Liver (tissue), 9 donors: ENCODE data around the gene ATF5. TPM values are rescaled to one million over a fixed set of nuclear protein-coding genes. Genes with fewer than 3 reads are reported as not detected.

Experiments used
- DNase-seq: peaks from one replicate; pipeline ENCODE4 v3.0.0-alpha.2; 2017; ENCODE audit warnings: low spot score
- H3K27ac ChIP-seq, 2 donors: one replicate each; pipeline ENCODE4 v1.7.0; 2013; ENCODE audit warnings: inconsistent platforms in 2 of 2, low read length in 2 of 2, control low read depth in 1 of 2, low read depth in 1 of 2, mild to moderate bottlenecking in 1 of 2
- H3K27me3 ChIP-seq, 4 donors: one replicate each; pipeline versions ENCODE4 v1.6.1 to v1.7.0; 2013; ENCODE audit warnings: low read length in 3 of 4, inconsistent platforms in 1 of 4, mild to moderate bottlenecking in 1 of 4, moderate library complexity in 1 of 4; ENCODE audit not compliant: control insufficient read depth in 4 of 4, insufficient read depth in 4 of 4
- H3K36me3 ChIP-seq, 4 donors: one replicate each; pipeline versions ENCODE4 v1.6.1 to v1.7.0; 2013; ENCODE audit warnings: low read length in 3 of 4, mild to moderate bottlenecking in 3 of 4, low read depth in 1 of 4, moderate library complexity in 1 of 4; ENCODE audit not compliant: control insufficient read depth in 4 of 4, insufficient read depth in 3 of 4
- H3K4me1 ChIP-seq, 4 donors: one replicate each; pipeline versions ENCODE4 v1.6.1 to v1.7.0; 2013; ENCODE audit warnings: low read length in 3 of 4, mild to moderate bottlenecking in 3 of 4, moderate library complexity in 1 of 4; ENCODE audit not compliant: control insufficient read depth in 4 of 4, insufficient read depth in 4 of 4
- H3K4me3 ChIP-seq, 3 donors: one replicate each; pipeline versions ENCODE4 v1.6.1 to v1.7.0; 2013; ENCODE audit warnings: low read length in 3 of 3, control low read depth in 1 of 3, low read depth in 1 of 3, mild to moderate bottlenecking in 1 of 3
- H3K9ac ChIP-seq, 2 donors: one replicate each; pipeline ENCODE4 v1.7.0; 2013; ENCODE audit warnings: low read length in 2 of 2, mild to moderate bottlenecking in 2 of 2, moderate library complexity in 2 of 2, control low read depth in 1 of 2, low read depth in 1 of 2
- H3K9me3 ChIP-seq, 4 donors: one replicate each; pipeline versions ENCODE4 v1.6.1 to v1.7.0; 2013; ENCODE audit warnings: low read length in 3 of 4; ENCODE audit not compliant: control insufficient read depth in 4 of 4
- EGR1 ChIP-seq, 2 donors: IDR thresholded peaks; 2 replicates each; pipeline ENCODE4 v1.6.1; 2016 to 2018; ENCODE audit warnings: antibody characterized with exemption in 2 of 2, low read depth in 2 of 2
- FOXA1 ChIP-seq: IDR thresholded peaks from 2 replicates; pipeline ENCODE4 v1.6.1; 2016; ENCODE audit warnings: antibody characterized with exemption
- FOXA2 ChIP-seq: IDR thresholded peaks from 2 replicates; pipeline ENCODE4 v1.6.1; 2016; ENCODE audit warnings: antibody characterized with exemption
- GABPA ChIP-seq, 2 donors: IDR thresholded peaks in 1 of 2; conservative IDR thresholded peaks in 1 of 2; 2 replicates each; pipeline ENCODE4 v1.6.1; 2016; ENCODE audit warnings: antibody characterized with exemption in 2 of 2, mild to moderate bottlenecking in 1 of 2, moderate library complexity in 1 of 2
- HNF4A ChIP-seq, 2 donors: conservative IDR thresholded peaks; 2 replicates each; pipeline ENCODE4 v1.6.1; 2016; ENCODE audit warnings: antibody characterized with exemption in 2 of 2, mild to moderate bottlenecking in 2 of 2
- HNF4G ChIP-seq: IDR thresholded peaks from 2 replicates; pipeline ENCODE4 v1.6.1; 2016; ENCODE audit warnings: antibody characterized with exemption
- JUND ChIP-seq, 2 donors: IDR thresholded peaks; 2 replicates each; pipeline ENCODE4 v1.6.1; 2016; ENCODE audit warnings: antibody characterized with exemption in 2 of 2
- NR2F2 ChIP-seq: IDR thresholded peaks from 2 replicates; pipeline ENCODE4 v1.6.1; 2016; ENCODE audit warnings: antibody characterized with exemption
- RAD21 ChIP-seq, 2 donors: IDR thresholded peaks; 2 replicates each; pipeline ENCODE4 v1.6.1; 2016; ENCODE audit warnings: antibody characterized with exemption in 2 of 2, mild to moderate bottlenecking in 2 of 2
- RXRA ChIP-seq, 2 donors: IDR thresholded peaks; 2 replicates each; pipeline ENCODE4 v1.6.1; 2017 to 2018; ENCODE audit warnings: antibody characterized with exemption in 2 of 2, mild to moderate bottlenecking in 1 of 2
- SP1 ChIP-seq: IDR thresholded peaks from 2 replicates; pipeline ENCODE4 v1.6.1; 2018; ENCODE audit warnings: antibody characterized with exemption, mild to moderate bottlenecking
- TAF1 ChIP-seq: conservative IDR thresholded peaks from 2 replicates; pipeline ENCODE4 v1.6.1; 2016; ENCODE audit warnings: antibody characterized with exemption, mild to moderate bottlenecking
- YY1 ChIP-seq: IDR thresholded peaks from 2 replicates; pipeline ENCODE4 v1.6.1; 2016; ENCODE audit warnings: antibody characterized with exemption, mild to moderate bottlenecking
- WGBS: extraction: QIAGEN DNeasy Blood & Tissue Kit; methylation state at CpG from one replicate; pipeline ENCODE4 v1.1.7; 2013; 5-methylcytosine and 5-hydroxymethylcytosine counted together
- polyA plus RNA-seq, 2 donors: library from polyadenylated mRNA; stranded (reverse) in 1 of 2; unstranded in 1 of 2; fragments of 200-250 nt in 1 of 2; fragments of >200 nt in 1 of 2; fragmentation: Nextera tagmentation in 1 of 2; extraction: Ambion mirVana in 1 of 2; gene quantifications; one replicate each; pipeline versions ENCODE4 v1.2.1 to v1.2.3, GENCODE V29; 2013 to 2015
- total RNA-seq, 2 donors: library from RNA; depleted of rRNA; stranded (reverse); fragments of >200 nt; gene quantifications; one replicate each; pipeline ENCODE4 v1.2.3, GENCODE V29; 2014
- TF ChIP-seq, protein P1 (sequence below): IDR thresholded peaks from 2 replicates; pipeline ENCODE4 v1.6.1; 2016; ENCODE audit warnings: antibody characterized with exemption
- TF ChIP-seq, protein P2 (sequence below): IDR thresholded peaks from 2 replicates; pipeline ENCODE4 v1.6.1; 2016; ENCODE audit warnings: antibody characterized with exemption, mild to moderate bottlenecking
- TF ChIP-seq, protein P3 (sequence below): fragments of 150-350 bp; IDR thresholded peaks from 2 replicates; pipeline ENCODE4 v1.5.1; 2017; ENCODE audit warnings: improper control_type of control experiment, low read depth, low read length; ENCODE audit not compliant: missing input control
- TF ChIP-seq, protein P4 (sequence below): IDR thresholded peaks from 2 replicates; pipeline ENCODE4 v1.6.1; 2016; ENCODE audit warnings: antibody characterized with exemption
- TF ChIP-seq, protein P5 (sequence below): IDR thresholded peaks from 2 replicates; pipeline ENCODE4 v1.6.1; 2016; ENCODE audit warnings: antibody characterized with exemption
- donor health status: healthy.
- donor health status: healthy.
- donor health status: healthy.
- donor health status: healthy.
- donor health status: healthy.

Gene ATF5
- total and polyA plus RNA-seq, 4 donors, result 42.3 to 2,086 (median 347) TPM

GRCh38 chr19:49929611-49930482, 842 bp downstream of the ATF5 start:
- TF ChIP-seq FOXA1 (no peak), SP1 (peak; percentile 62), HNF4A (conservative IDR thresholded peaks at IDR 0.05) (no peak), HNF4G (no peak), RAD21 (IDR thresholded peaks at IDR 0.05) (no peak), FOXA2 (no peak), TAF1 (no peak), YY1 (no peak), NR2F2 (no peak), GABPA (IDR thresholded peaks at IDR 0.05 in 1 of 2, conservative IDR thresholded peaks at IDR 0.05 in 1 of 2) (no peak), RXRA (IDR thresholded peaks at IDR 0.05) (peak in 1 of 2 donors; percentile 5), EGR1 (IDR thresholded peaks at IDR 0.05; ENCODE audit: low read depth in 2 of 2) (no peak), JUND (IDR thresholded peaks at IDR 0.05) (peak in 1 of 2 donors; percentile 8)
- TF ChIP-seq, protein P1, sequence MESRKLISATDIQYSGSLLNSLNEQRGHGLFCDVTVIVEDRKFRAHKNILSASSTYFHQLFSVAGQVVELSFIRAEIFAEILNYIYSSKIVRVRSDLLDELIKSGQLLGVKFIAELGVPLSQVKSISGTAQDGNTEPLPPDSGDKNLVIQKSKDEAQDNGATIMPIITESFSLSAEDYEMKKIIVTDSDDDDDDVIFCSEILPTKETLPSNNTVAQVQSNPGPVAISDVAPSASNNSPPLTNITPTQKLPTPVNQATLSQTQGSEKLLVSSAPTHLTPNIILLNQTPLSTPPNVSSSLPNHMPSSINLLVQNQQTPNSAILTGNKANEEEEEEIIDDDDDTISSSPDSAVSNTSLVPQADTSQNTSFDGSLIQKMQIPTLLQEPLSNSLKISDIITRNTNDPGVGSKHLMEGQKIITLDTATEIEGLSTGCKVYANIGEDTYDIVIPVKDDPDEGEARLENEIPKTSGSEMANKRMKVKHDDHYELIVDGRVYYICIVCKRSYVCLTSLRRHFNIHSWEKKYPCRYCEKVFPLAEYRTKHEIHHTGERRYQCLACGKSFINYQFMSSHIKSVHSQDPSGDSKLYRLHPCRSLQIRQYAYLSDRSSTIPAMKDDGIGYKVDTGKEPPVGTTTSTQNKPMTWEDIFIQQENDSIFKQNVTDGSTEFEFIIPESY, result peak; percentile 46
- TF ChIP-seq, protein P2, sequence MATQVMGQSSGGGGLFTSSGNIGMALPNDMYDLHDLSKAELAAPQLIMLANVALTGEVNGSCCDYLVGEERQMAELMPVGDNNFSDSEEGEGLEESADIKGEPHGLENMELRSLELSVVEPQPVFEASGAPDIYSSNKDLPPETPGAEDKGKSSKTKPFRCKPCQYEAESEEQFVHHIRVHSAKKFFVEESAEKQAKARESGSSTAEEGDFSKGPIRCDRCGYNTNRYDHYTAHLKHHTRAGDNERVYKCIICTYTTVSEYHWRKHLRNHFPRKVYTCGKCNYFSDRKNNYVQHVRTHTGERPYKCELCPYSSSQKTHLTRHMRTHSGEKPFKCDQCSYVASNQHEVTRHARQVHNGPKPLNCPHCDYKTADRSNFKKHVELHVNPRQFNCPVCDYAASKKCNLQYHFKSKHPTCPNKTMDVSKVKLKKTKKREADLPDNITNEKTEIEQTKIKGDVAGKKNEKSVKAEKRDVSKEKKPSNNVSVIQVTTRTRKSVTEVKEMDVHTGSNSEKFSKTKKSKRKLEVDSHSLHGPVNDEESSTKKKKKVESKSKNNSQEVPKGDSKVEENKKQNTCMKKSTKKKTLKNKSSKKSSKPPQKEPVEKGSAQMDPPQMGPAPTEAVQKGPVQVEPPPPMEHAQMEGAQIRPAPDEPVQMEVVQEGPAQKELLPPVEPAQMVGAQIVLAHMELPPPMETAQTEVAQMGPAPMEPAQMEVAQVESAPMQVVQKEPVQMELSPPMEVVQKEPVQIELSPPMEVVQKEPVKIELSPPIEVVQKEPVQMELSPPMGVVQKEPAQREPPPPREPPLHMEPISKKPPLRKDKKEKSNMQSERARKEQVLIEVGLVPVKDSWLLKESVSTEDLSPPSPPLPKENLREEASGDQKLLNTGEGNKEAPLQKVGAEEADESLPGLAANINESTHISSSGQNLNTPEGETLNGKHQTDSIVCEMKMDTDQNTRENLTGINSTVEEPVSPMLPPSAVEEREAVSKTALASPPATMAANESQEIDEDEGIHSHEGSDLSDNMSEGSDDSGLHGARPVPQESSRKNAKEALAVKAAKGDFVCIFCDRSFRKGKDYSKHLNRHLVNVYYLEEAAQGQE, result peak; percentile 79
- TF ChIP-seq, protein P3, sequence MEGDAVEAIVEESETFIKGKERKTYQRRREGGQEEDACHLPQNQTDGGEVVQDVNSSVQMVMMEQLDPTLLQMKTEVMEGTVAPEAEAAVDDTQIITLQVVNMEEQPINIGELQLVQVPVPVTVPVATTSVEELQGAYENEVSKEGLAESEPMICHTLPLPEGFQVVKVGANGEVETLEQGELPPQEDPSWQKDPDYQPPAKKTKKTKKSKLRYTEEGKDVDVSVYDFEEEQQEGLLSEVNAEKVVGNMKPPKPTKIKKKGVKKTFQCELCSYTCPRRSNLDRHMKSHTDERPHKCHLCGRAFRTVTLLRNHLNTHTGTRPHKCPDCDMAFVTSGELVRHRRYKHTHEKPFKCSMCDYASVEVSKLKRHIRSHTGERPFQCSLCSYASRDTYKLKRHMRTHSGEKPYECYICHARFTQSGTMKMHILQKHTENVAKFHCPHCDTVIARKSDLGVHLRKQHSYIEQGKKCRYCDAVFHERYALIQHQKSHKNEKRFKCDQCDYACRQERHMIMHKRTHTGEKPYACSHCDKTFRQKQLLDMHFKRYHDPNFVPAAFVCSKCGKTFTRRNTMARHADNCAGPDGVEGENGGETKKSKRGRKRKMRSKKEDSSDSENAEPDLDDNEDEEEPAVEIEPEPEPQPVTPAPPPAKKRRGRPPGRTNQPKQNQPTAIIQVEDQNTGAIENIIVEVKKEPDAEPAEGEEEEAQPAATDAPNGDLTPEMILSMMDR, result peak; percentile 13
- TF ChIP-seq, protein P4, sequence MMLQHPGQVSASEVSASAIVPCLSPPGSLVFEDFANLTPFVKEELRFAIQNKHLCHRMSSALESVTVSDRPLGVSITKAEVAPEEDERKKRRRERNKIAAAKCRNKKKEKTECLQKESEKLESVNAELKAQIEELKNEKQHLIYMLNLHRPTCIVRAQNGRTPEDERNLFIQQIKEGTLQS, result no peak
- TF ChIP-seq, protein P5, sequence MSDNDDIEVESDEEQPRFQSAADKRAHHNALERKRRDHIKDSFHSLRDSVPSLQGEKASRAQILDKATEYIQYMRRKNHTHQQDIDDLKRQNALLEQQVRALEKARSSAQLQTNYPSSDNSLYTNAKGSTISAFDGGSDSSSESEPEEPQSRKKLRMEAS, result peak; percentile 79
- WGBS, result 3% methylated on average over 43 of the region's 43 CpGs
- peak; percentile 91 for DNase-seq
- Histone ChIP-seq H3K9me3 (no peaks in the 10 kb centered on the region), H3K9ac (peak overlapping the region; percentile 92), H3K36me3 (peaks cover 3 to 17% (median 7%) of the 10 kb centered on the region in 4 donors), H3K27me3 (no peaks in the 10 kb centered on the region), H3K27ac (peak overlapping the region; percentile 93 to 96), H3K4me3 (peak overlapping the region; percentile 92 to 97 (median 95)), H3K4me1 (peaks cover 6 to 34% (median 17%) of the 10 kb centered on the region in 4 donors)
